ENCODE results near the gene LRP1B. TPM values are rescaled to one million over a fixed set of nuclear protein-coding genes. Genes with fewer than 3 reads are reported as not detected.

LRP1B gene
- total RNA-seq, 1 experiment from 2014 or later = 0.21 TPM

DNA sequence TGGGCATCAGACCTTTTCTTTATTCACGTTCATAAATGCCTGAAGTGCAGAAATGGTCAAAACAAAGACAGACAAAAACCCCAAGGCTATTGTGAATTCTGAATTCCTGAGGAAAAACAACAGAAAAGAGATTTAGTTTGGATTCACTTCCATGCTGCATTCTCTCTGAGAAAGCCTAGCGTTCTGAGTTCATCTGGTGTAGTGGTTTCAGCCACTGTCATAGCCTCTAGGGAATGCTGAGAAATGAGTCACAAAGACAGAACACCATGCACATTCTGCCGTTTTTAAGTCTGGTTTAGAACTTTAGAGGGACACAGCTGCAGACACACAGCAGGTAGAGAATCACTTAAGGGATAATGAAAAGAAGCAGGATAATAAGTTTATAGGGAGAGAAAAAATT lies 93.8 kb downstream of the LRP1B start:
- Mint-ChIP-seq H3K9me3 (ENCODE audit: low read depth, unreplicated experiment) (no peaks in the 10 kb centered on the region), H3K36me3 (ENCODE audit: insufficient read depth, unreplicated experiment) (no peaks in the 10 kb centered on the region), H3K27me3 (ENCODE audit: unreplicated experiment) (no peaks in the 10 kb centered on the region), H3K4me3 (ENCODE audit: low read depth, unreplicated experiment) (no peak overlapping the region), H3K4me1 (ENCODE audit: low read depth, unreplicated experiment) (peaks cover 18% of the 10 kb centered on the region), H3K27ac (ENCODE audit: unreplicated experiment) (no peak overlapping the region)
- no peak for DNase-seq
- intact Hi-C loops (cut with micrococcal nuclease; ENCODE audit: unreplicated experiment) = no loop called here
- TF ChIP-seq, protein P1, sequence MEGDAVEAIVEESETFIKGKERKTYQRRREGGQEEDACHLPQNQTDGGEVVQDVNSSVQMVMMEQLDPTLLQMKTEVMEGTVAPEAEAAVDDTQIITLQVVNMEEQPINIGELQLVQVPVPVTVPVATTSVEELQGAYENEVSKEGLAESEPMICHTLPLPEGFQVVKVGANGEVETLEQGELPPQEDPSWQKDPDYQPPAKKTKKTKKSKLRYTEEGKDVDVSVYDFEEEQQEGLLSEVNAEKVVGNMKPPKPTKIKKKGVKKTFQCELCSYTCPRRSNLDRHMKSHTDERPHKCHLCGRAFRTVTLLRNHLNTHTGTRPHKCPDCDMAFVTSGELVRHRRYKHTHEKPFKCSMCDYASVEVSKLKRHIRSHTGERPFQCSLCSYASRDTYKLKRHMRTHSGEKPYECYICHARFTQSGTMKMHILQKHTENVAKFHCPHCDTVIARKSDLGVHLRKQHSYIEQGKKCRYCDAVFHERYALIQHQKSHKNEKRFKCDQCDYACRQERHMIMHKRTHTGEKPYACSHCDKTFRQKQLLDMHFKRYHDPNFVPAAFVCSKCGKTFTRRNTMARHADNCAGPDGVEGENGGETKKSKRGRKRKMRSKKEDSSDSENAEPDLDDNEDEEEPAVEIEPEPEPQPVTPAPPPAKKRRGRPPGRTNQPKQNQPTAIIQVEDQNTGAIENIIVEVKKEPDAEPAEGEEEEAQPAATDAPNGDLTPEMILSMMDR (IDR thresholded peaks at IDR 0.05; ENCODE audit: unreplicated experiment) = no peak
- BruUV-seq (replicated peaks) = no TSS peak
- CTCF ChIA-PET = interaction anchor here (0.6 kb wide), 1 partner anchor 211 kb away, joined by 3 read pairs; no protein-coding TSS in a partner anchor

GRCh38 chr2:142033393-142033792 lies 97.4 kb downstream of the LRP1B start:
- H3K4me3 Mint-ChIP-seq (ENCODE audit: low read depth, unreplicated experiment) = no peak overlapping the region
- no TSS peak for BruUV-seq (replicated peaks)
- DNase-seq = peak; percentile 13
- no peaks in the 10 kb centered on the region for H3K27me3 Mint-ChIP-seq (ENCODE audit: unreplicated experiment)
- TF ChIP-seq, protein P1 (IDR thresholded peaks at IDR 0.05; ENCODE audit: unreplicated experiment) = no peak
- H3K4me1 Mint-ChIP-seq (ENCODE audit: low read depth, unreplicated experiment) = peaks cover 8% of the 10 kb centered on the region
- H3K27ac Mint-ChIP-seq (ENCODE audit: unreplicated experiment) = no peak overlapping the region
- H3K36me3 Mint-ChIP-seq (ENCODE audit: insufficient read depth, unreplicated experiment) = no peaks in the 10 kb centered on the region
- intact Hi-C loops (cut with micrococcal nuclease; ENCODE audit: unreplicated experiment) = no loop called here
- CTCF ChIA-PET = no interaction called here
- H3K9me3 Mint-ChIP-seq (ENCODE audit: low read depth, unreplicated experiment) = no peaks in the 10 kb centered on the region

GRCh38 chr2:142031656-142032055 lies 99.2 kb downstream of the LRP1B start:
- Mint-ChIP-seq H3K36me3 (ENCODE audit: insufficient read depth, unreplicated experiment) (no peaks in the 10 kb centered on the region), H3K4me1 (ENCODE audit: low read depth, unreplicated experiment) (no peaks in the 10 kb centered on the region), H3K4me3 (ENCODE audit: low read depth, unreplicated experiment) (no peak overlapping the region), H3K27ac (ENCODE audit: unreplicated experiment) (no peak overlapping the region), H3K27me3 (ENCODE audit: unreplicated experiment) (no peaks in the 10 kb centered on the region), H3K9me3 (ENCODE audit: low read depth, unreplicated experiment) (no peaks in the 10 kb centered on the region)
- TF ChIP-seq, protein P1 (IDR thresholded peaks at IDR 0.05; ENCODE audit: unreplicated experiment) = no peak
- CTCF ChIA-PET = no interaction called here
- no peak for DNase-seq
- intact Hi-C loops (cut with micrococcal nuclease; ENCODE audit: unreplicated experiment) = no loop called here
- BruUV-seq (replicated peaks) = no TSS peak

DNA sequence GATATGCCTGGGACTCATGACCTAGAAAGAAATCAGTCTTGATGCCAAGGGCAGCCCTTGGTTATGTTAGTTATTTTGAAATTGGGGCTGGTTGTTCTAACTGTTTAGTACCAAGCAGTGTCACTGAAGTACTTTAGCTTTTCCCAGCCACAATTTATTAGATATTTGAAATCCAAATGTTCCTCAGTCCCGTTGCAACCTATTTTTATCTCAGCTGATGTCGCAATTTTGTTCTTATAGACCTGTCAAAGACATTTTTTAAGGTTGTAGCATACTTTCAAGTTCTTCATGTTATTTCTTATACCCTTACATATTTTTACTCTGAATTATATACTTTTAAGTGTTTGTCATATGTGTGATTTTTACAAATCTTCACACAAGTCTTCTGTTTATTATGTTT lies 100.1 kb downstream of the LRP1B start:
- CTCF ChIA-PET = no interaction called here
- Mint-ChIP-seq H3K36me3 (ENCODE audit: insufficient read depth, unreplicated experiment) (no peaks in the 10 kb centered on the region), H3K4me1 (ENCODE audit: low read depth, unreplicated experiment) (no peaks in the 10 kb centered on the region)

More for the DNA sequence above, 100.1 kb downstream of the LRP1B start:
- intact Hi-C loops (cut with micrococcal nuclease; ENCODE audit: unreplicated experiment) = no loop called here
- Mint-ChIP-seq H3K9me3 (ENCODE audit: low read depth, unreplicated experiment) (no peaks in the 10 kb centered on the region), H3K27me3 (ENCODE audit: unreplicated experiment) (no peaks in the 10 kb centered on the region), H3K4me3 (ENCODE audit: low read depth, unreplicated experiment) (no peak overlapping the region), H3K27ac (ENCODE audit: unreplicated experiment) (no peak overlapping the region)
- DNase-seq = no peak
- no TSS peak for BruUV-seq (replicated peaks)
- TF ChIP-seq, protein P1 (IDR thresholded peaks at IDR 0.05; ENCODE audit: unreplicated experiment) = no peak
